HG03103 (cell line): ENCODE measurements around the gene RBBP6.

Experiments used
- ATAC-seq: cut with Tn5 transposase; IDR thresholded peaks from one replicate; pipeline ENCODE4 v1.9.1; 2021; ENCODE audit warnings: low read depth; ENCODE audit not compliant: unreplicated experiment

RBBP6 gene

DNA sequence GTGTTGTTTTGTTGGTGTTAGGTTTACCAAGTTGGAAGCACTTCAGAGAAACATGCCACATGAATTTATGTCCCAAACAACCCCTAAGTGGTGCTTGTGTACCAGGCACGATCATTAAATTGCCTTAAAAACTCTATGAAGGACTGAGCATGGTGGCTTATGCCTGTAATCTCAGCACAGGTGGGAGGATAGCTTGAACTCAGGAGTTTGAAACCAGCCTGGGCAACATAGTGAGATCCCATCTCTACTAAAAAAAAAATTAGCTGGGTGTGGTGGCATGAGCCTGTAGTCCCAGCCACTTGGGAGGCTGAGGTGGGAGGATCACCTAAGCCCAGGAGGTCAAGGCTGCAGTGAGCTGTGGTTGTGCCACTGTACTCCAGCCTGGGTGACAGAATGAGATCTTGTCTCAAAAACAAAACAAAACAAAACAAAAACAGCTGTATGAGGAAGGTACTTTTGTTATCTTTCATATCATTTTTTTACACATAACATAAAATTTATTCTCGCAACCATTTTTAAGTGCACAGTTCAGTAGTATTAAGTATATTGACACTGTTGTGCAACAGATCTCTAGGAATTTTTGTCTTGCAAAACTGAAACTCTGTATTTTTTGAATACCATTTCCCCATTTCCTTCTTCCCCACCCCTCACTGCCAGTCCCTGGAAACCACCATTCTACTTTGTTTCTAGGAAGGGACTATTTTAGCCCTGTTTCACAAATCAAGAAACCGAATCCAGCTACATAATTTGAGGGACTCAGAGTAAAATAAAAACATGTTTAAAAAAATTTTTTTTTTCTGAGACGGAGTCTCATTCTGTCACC is 14.3 kb upstream of the RBBP6 start:
- ATAC-seq = no peak

DNA sequence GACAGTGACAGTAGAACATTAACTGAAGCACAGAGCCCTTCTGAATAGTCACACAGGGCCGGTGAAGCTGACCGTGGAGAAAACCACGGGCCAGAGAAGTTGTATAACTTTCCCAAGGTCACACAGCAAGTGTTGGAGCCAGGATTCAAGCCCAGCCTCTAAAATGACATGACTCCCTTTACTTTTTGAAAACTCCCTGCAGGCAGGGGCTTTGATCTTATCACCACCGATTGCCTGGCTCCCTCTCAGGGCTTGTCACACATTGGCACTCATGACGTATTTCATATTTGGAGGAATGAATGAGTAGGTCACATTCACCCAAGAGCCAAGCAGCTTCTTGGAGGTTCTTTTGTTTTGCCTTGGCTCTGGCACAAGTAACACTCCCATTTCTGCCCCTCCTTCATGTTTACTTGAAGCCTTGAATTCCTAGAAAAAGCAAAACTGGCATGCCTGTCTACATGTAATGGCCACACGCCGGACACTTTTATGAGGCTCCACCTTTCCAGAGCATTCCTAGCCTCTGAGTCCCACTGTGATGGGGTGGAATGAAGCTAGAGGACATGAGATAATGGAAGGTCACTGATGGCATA is 13.3 kb upstream of the RBBP6 start:
- no peak for ATAC-seq

DNA sequence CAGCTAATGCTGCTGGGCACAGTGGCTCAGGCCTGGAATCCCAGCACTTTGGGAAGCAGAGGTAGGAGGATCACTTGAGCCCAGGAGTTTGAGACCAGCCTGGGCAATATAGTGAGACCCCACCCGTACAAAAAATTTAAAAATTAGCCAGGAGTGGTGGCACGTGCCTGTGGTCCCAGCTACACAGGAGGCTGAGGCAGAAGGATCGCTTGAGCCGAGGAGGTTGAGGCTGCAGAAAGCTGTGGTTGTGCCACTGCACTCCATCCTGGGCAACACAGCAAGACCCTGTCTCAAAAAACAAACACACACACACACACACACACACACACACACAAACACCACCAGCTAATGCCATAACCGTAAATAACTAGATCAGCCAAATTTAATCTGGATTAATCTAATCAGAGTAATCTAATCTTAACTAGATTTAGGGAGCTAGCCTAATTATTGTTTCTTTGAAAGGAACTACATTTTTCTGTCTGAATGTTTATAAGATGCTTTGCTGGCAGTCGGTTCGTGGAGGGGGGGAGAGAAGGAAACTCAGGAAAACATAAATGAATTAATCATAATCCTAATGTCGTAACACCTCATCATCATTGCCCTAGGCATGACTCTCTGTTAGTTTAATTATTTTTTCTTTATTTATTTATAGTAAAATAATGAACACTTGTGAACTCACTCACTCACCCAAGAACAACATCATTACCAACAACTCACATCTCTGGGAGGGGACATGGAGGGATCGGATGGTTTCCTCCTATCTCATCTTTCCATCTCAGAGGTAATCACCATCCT is 12.5 kb upstream of the RBBP6 start:
- ATAC-seq = no peak

DNA sequence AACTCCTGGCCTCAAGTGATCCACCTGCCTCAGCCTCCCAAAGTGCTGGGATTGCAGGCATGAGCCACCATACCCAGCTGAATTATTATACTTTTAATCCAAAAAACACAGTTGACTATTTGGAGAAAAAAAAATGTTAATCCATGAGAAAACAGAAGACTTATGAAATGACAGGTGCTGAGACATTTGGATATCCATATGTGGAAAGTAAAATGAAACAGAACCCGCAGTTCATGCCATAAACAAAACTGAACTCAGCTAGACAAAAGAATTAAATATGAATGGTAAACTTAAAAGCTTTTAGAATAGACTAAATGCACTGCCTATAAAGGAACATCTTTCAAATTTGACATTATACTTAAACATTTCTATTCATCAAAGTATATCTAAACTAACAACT is 8.2 kb upstream of the RBBP6 start:
- no peak for ATAC-seq

DNA sequence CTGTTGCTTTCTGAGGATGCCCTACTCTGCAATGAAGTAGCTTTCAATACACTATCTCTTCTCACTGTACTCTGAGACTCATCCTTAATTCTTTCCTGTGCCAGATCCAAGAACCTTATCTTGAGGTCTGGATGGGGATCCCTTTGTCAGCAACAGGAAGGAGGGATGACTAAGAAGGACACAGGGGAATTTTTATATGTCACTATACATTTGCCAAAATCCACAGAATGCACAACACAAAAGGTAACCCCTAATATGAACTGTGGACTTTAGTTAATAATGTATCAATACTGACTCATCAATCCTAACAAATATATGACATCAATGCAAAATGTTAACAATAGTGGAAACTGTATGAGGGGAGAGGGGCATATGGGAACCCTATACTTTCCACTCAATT is 4.7 kb upstream of the RBBP6 start:
- no peak for ATAC-seq

DNA sequence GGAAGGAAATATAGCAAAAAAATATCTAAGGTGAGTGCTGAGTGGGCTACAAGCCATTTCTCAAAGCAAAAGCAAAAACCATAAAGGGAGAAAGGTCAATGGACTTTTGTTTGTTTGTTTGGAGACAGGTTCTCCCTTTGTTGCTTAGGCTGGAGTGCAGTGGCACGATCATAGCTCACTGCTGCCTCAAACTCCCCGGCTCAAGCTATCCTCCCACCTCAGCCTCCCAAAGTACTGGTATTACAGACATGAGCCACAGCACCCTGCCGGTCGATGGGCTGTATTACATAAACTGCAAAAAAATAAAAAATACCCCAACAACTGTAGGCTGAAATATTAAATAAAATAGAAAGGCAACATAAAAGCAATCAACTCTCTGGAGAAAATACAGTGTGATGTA is 3.5 kb upstream of the RBBP6 start:
- no peak for ATAC-seq

DNA sequence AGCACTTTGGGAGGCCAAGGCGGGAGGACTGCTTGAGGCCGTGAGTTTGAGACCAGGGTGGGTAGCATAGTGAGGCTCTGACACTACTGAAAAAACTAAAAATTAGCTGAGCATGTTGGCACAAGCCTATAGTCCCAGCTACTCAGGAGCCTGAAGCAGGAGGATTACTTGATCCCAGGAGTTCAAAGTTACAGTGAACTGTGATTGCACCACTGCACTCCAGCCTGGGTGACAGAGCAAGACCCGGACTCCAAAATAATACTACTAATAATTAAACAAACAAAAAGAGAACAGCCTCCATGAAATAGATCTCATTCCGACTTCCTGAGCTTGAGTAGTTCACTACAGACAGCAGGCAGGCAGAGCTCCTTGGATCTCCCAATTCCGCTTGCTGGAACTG is 2.7 kb upstream of the RBBP6 start:
- no peak for ATAC-seq

DNA sequence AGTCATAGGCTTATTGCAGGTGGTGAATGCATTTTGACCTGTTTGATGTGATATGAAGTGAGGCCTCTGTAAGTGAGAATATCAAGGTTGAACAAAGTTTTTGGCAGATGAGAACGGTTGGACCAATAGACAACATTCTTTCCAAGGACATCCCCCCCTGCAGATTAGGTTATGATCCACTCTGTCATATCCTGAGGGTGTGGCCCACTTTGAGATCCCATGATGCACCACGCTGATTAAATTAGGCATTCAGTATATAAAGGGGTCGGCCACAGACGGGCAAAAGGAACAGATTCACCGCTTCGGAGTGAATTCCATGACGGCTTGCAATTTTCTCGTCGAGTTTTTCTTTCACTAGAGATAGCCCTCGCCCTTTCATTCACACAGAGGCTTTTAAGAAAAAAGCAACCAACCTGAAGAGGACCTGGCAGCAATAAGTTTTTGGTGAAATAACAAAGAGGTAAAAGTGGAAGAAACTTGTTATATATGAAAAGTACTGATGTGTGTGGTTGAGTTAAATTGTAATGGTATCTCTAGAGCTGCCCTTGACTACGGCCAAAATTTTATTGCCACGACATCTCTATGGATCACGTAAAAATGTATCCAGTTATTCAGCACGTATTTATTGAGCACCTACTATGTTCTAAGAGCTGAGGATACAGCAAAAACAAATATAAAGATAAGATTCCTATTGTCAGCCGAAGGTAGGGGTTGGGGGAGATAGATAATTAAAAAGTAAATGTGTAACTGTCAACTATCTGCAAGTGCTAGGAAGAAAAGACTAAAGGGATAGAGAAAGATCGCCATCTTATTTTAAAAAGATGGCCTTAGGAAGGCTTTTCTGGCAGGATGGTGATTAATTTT is 1.7 kb upstream of the RBBP6 start:
- ATAC-seq = no peak

DNA sequence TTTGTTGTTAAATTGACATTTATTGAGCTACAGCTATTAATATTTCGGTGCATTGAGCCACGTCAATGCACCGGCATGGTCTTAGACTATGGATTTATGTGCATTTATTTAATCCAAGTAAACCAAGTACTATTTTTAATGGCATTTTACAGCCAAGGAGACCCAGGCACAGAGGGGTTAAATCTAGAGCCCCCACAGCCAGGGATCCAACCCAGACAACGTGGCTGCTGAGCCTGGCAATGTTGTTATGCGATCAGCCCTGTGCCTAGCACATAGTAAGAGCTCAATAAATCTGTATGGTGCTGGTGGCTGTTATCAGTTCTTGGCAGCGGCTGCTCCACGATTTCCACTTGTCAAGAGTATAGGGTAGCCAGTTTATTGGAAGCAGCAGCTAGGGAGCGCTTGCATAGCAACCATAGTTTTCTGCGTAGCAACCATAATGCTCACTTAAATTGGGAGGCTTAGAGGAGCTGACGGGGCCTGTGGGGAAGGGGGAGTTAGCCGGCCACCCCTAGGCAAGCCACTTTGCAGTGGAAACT is 541 bp upstream of the RBBP6 start:
- peak; percentile 4 for ATAC-seq

DNA sequence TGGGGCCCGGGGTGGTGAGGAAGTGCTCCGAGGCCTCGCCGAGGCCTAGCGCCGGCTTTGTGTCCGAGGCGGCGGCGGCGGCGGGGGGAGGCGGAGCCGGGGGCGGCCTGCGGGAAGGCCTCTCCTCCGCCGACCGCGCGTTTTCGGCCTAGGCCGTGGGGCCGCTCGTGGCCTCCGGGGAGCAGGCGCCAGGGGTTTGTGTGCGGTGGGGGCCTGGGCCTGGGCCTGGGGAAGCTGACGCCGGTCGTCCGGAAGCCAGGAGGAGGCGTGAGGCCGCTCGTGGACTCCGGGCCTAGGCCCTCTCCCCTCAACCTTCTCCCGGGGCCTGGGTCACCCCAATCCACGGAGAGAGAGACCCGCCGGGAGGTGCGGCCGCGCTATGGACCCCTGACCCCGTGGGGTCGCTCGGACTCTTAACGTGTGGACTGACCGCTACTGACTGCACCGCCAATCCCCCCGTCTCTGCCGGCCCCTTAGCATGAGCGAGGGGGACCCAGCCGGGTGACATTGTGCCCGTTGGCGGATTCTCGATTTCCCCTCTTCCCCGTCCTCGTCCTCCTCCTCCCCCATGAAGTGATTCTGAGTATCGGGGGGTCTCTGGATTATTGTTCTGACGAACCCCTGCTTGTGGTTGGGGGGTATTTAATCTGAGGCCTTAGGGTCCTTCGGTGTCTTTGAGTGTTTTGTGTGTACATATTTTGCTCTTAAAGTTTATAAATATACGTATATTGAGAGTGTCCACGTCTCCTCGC is 660 bp downstream of the RBBP6 start:
- ATAC-seq = no peak

DNA sequence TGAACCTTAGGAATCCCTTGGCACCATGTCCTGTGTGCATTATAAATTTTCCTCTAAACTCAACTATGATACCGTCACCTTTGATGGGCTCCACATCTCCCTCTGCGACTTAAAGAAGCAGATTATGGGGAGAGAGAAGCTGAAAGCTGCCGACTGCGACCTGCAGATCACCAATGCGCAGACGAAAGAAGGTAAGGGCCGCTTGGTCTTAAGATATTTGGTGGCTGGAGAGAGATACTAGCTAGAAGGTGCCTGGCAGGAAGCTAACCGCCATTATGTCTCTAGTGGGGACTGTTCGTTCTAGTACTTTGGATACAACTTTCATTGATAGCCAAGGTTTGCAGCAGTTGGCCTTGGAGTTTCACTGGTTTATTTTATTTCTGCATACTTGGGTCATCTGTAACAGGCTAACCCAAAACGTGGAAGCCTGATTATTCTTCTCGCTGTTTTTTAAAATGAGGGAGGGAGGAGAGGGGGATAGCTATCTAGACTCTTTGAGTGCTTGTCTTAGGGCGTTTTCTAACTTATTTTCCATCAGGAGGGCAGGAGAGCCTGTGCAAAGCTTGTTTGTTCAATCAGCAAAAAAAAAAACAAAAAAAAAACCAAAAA is 1.3 kb downstream of the RBBP6 start:
- no peak for ATAC-seq

DNA sequence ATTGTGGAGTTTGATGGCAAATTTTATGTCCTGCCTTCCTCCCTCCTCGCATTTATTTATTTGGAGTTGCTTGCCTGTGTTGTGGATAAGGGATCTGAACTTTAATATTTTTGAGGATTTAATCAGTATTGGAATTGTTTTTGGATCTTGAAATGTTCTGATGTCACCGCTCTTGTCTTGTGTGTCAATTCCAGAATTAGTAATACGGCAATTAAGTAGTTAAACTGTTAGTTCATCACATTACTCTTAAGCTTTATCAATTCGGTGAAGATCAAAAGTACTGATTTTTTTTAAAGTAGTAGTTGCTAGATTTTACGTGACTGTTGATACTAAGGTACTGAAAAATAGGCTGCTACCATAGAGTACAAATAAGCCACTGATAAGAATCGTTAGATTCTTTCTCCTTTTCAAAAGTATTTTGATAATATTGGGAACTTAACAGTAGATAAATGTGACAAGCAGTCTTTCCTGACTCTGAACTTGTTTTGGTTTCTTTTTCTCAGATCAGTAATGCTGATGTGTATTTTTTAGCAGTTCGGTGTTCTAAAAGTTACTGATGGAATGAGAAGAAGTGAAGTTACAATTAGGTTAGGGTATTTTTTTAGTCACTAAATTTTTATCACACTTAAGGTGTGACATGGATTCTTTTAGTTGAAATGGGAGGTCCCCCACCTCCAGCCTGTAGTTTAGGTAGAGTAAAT is 2.0 kb downstream of the RBBP6 start:
- ATAC-seq = no peak

DNA sequence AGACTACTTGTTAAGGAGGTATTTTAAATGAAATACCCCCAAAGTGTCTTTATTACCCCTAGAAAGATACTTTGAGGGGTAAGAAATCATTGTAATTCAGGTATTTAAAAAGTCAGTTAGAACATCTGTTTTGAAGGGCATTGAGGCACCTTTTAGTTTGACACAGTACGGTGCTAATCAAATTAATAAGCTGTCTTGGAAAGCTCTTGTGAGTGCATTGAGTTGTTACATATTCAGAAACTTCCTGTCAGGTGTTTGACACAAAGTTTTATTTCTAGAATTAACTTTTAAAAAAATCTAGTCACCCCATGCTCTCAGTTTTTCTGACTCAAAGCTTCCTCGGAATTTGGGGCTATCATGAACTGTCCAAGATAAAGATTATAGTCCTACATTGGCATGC is 4.6 kb downstream of the RBBP6 start:
- no peak for ATAC-seq

DNA sequence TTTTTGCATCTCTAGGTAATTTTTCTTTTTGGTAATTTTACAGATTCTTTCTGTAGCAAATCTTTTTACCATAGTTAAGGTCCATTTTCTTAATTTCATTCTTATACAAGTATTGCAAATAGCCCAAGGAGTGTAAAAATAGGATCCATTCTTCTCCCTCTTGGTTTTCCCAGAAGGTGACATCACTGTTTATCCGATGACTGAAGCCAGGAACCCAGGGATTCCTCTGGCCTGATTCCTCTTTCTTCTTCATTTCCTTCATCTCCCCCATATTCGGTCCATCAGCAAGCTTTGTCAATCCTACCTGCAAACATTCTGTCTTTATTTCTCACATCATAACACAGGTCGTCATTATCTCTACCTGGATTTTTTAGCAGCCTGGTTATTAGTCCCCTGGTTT is 5.3 kb downstream of the RBBP6 start:
- no peak for ATAC-seq

DNA sequence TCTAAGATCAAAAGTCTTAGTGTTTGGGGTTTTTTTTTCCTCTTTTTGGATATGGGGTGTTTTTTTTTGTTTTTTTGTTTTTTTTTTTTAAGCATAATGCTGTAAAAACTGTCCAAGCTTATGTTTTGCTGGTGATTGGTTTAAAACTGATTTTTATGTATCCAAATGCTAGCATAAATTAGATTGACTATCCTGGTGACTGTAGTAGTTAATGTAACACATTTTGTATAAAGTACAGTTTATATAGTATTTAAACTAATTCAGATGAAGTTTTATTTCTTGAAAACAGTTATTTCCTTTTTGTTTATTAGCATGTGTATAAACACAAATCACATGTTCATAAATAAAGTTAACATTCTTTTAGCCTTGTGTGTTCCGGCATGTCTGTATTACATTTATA is 10.9 kb downstream of the RBBP6 start:
- no peak for ATAC-seq

DNA sequence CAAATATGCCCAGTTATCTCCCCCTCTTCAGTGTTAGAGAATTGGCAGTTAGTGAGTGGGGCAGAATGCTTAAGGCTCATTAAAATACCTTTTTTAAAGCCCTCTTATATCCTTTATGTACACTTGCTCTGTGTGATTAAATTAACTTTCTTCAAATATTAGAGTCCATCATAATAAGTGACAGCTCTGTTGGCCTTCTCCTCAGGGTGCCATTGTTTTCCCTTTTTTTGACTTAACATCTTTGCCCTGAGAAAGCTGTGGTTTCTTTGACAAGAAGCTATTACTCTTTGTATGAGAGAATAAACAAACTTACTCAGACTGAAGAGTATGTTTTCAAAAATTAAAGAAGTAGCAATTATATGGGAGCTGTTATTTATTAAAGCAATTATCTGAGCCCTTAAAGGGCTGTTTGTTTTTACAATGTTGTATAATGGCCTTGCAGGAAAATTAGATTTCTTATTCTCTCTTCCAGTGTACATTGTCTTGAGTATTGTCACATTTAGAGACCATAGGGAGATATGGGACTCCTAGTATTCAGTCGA is 13.4 kb downstream of the RBBP6 start:
- no peak for ATAC-seq

DNA sequence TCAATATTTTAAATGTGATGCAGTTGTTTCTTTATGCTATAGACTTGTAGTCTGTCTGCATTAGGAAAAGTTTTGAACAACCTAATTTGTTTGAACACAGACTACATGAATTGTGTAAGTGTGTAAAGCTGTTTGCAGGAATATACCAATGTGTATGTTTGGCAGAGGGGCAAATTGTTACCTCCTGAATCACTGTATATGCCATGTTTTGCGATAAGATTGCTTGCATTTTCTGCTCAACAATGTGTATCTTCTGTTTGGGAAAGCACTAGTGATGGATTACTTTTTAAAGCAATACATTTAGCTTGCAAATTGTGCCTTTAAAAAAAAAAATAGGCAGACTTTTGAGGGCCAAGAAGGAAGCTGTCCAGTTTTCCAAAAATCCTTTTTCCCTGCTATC is 14.6 kb downstream of the RBBP6 start:
- no peak for ATAC-seq

DNA sequence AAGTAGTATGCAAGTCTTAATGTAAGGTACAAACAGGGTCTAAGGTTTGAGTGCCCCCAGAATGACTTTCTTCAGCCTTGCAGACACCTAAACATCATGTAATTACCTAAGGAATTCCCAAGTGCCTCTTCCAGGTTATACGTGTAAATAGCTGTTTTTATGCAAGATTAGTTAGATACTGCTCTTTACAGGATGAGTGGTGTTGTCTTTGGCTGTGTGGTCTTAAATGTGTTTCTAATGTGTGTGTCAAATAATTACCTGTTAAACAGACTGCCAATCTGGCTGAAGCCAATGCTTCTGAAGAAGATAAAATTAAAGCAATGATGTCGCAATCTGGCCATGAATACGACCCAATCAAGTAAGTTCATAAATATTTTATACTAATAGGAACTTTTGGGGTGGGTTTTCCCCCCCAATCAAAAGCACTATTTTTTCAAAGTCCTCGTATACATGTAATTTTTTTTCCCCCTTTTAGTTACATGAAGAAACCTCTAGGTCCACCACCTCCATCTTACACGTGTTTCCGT is 16.0 kb downstream of the RBBP6 start:
- ATAC-seq = no peak
